ENCODE measurements around the gene PORCN.

GRCh38 chrX:48465336-48465933 is 43.4 kb upstream of the PORCN start:
- TF ChIP-seq EP300 (IDR thresholded peaks at IDR 0.05) (no peak), POLR2AphosphoS5 (IDR thresholded peaks at IDR 0.05) (no peak)
